ENCODE data around the gene SCG2.

DNA sequence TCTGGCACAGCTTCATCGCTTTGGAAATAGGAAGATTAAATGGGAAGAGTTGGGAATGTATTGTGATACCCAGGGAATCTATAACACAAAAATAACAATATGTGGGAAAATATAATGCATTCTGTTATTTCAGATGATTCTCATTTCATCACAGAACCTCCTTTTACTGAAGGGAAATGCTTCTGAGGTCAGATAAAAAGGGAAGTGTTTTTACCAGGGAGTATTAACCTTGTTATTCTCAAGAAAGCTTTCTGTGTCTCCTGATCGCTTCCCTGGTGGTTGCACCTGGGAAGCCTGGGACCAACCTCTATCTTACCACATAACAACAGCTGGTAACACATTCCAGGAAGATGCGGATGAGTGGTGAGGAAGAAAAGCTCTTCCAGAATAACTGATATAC, 47.2 kb downstream of the SCG2 start:
- TF ChIP-seq, protein P1, sequence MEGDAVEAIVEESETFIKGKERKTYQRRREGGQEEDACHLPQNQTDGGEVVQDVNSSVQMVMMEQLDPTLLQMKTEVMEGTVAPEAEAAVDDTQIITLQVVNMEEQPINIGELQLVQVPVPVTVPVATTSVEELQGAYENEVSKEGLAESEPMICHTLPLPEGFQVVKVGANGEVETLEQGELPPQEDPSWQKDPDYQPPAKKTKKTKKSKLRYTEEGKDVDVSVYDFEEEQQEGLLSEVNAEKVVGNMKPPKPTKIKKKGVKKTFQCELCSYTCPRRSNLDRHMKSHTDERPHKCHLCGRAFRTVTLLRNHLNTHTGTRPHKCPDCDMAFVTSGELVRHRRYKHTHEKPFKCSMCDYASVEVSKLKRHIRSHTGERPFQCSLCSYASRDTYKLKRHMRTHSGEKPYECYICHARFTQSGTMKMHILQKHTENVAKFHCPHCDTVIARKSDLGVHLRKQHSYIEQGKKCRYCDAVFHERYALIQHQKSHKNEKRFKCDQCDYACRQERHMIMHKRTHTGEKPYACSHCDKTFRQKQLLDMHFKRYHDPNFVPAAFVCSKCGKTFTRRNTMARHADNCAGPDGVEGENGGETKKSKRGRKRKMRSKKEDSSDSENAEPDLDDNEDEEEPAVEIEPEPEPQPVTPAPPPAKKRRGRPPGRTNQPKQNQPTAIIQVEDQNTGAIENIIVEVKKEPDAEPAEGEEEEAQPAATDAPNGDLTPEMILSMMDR (IDR thresholded peaks at IDR 0.05): no peak
- TF ChIP-seq POLR2A (IDR thresholded peaks at IDR 0.05): no peak

Measured in Peyer's patch (tissue), 4 donors.